Epithelial cell of prostate (primary cell): ENCODE data around the gene PPP1R12B.
"Not testable (repeated sequence)": the region's sequence is repeated elsewhere in the genome, so short reads cannot be mapped to it uniquely, and the experiment has no call there.

ENCODE experiments used
- DNase-seq: peaks from one replicate; pipeline ENCODE4 v3.0.0-alpha.2; 2011; ENCODE audit warnings: low read depth, low spot score
- H3K27ac ChIP-seq: fragments of 450-650 bp; 2 replicates; pipeline ENCODE4 v1.5.1; 2017; ENCODE audit warnings: mild to moderate bottlenecking

PPP1R12B gene

GRCh38 chr1:202621446-202621845, 272.9 kb downstream of the PPP1R12B start:
- H3K27ac ChIP-seq = no peak overlapping the region
- DNase-seq = no peak

DNA sequence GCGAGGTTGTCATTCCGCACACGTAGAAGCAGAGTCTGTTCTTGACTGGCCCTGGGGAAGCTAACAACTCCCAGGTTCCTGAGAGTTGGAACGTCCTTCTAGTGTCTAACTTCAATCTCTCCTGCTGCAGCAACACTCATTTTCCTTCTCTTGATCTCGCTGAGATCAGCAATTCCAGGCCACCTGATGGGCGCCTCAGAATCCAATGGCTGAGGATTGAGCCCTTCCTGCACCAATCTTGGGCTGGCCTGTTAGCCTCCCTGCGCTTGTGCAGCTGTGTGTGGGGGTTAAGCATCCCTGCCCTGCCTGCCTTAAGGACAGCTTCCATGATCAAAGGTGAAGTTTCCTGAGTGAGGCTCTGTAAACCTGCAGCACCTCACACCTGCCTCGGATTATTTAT, 273.9 kb downstream of the PPP1R12B start:
- DNase-seq = no peak
- H3K27ac ChIP-seq = no peak overlapping the region

GRCh38 chr1:202623075-202623474, 274.6 kb downstream of the PPP1R12B start:
- H3K27ac ChIP-seq = no peak overlapping the region
- no peak for DNase-seq

DNA sequence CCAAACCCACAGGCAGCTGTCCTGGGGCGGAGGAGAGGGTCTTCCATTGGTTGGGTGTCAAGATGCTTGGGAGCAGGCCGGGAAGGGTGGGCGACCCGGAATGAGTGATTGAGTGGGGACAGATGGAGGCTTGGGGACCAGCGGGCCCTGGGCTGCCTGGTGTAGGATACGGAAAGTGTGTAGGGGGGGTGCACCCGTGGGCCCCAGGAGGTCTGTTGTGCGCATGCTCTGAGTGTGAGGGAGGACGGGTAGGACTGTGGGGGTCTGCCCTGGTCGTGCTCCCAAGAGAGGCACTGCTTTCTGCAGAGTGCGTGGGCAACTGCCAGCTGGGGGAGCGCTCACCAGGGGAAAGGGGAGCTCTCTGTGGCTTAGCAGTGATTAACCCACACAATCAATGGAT, 275.0 kb downstream of the PPP1R12B start:
- DNase-seq, H3K27ac ChIP-seq: not testable (repeated sequence)

DNA sequence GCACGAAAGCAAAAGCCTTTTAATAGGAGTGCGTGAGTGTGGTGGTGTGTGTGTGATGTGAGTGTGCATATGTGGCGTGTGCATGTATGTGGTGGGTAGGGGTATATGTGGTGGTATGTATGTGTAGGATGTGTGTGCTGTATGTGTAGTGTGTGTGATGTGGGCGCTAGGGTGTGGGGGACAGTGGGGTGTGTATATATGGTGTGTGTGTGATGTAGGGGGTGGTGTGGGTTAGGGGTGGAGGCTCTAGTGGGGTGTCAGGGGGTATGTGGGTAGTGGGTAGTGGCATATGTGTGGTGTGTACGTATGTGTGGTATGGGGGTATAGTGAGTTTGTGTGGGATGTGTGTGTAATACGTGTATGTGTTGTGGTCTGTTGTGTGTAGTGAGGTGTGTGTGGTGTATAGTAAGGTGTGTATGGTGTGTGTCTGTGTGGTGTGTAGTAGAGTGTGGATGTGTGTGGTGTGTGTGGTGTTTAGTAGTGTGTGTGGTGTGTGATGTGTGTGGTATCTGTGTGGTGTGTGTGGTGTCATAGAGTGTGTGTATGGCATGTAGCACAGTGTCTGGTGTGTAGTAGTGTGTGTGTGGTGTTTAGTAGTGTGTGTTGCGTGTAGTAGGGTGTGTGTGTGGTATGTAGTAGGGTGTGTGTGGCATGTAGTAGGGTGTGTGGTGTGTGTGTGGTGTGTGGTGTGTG, 275.7 kb downstream of the PPP1R12B start:
- no peak for DNase-seq
- no peak overlapping the region for H3K27ac ChIP-seq

DNA sequence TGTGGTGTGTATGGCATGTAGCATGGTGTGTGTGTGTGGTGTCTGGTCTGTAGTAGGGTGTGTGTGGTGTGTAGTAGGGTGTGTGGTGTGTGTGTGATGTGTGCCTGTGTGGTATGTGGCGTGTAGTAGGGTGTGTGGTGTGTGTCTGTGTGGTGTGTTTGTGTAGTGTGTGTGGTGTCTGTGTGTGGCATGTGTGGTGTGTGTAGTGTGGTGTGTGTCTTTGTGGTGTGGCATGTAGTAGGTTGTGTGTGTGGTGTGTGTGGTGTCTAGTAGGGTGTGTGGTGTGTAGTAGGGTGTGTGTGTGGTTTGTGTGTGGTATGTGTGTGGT, 276.2 kb downstream of the PPP1R12B start:
- H3K27ac ChIP-seq = no peak overlapping the region
- no peak for DNase-seq

DNA sequence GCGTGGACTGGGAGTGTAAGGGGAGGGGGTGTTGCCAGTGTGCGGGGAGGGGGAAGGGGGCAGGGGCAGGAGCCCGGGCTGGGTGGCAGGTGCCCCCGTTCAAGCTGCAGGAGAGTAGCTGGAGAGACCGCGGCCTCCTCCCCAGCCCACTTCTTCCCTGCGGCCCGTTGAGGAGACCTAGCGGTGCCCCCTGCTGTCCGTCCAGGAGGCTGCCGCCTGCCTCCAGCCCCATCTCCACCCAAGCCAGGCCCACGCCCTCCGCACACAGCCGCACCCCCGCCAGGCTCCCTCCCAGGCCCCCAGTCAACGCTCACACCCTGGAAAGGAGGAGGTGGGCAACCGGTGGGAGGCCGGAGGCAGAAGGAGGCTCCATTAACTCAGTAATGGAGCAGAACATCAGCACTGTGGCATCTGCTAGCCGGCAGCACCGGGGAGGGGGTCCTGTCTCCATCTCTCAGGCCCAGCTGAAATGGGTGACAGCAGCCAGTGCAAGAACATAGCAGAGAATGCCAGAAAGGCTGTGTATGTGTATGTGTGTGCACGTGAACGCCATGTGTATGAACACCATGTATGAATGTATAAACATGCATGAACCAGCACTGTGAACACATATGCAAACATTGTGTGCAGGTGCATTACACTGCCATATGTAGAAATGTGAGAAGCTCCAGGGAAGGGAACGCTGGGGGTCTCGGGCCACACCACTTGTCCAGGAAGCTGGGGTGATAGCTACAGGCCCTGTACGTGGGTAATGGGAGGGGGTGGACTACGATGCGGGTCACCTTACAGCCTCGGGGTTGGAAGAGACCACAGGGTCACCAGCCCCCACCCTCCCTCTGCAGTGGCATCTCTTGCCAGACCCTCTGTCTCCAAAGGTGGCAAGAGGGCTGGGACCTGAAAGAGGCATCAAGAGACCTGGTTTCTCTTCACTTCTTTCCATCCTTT, 277.2 kb downstream of the PPP1R12B start:
- no peak for DNase-seq
- H3K27ac ChIP-seq = no peak overlapping the region

GRCh38 chr1:202627036-202627435, 278.5 kb downstream of the PPP1R12B start:
- H3K27ac ChIP-seq, DNase-seq: not testable (repeated sequence)

DNA sequence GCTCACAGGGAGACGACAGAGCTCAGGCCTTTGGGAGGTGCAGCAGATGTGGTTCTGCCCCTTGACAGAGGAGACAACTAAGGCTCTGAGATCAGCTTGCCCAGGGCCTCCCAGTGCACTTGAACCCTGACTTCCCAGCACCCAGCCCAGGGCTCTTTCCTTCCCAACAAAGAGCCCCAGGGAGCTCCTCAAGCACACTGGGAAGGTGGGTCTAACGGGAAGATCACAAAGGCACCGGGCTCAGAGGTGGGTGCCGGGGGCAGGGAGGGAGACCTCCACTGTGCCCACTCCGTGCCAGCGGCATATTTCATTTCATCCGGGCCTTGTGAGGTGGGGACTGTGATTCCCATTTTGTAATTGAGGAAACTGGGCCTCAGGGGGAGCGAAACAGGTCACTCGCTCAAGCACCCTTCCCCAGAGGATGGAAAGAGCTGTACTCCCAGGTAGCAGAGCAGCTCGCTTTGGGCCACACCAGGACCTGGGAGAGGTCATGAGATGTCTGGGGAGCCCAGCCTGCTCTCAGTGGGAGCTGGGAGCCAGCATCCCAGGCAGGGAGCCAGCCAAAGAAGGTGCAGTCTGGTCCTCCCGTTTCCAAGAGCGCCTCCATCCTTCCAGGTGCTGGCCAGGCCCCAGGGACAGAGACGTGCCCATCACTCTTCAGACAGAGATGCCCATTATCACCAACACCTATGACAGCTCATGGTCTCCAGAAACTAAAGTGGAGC, 279.5 kb downstream of the PPP1R12B start:
- no peak for DNase-seq
- no peak overlapping the region for H3K27ac ChIP-seq

GRCh38 chr1:202628646-202629215, 280.2 kb downstream of the PPP1R12B start:
- no peak overlapping the region for H3K27ac ChIP-seq
- DNase-seq = no peak

DNA sequence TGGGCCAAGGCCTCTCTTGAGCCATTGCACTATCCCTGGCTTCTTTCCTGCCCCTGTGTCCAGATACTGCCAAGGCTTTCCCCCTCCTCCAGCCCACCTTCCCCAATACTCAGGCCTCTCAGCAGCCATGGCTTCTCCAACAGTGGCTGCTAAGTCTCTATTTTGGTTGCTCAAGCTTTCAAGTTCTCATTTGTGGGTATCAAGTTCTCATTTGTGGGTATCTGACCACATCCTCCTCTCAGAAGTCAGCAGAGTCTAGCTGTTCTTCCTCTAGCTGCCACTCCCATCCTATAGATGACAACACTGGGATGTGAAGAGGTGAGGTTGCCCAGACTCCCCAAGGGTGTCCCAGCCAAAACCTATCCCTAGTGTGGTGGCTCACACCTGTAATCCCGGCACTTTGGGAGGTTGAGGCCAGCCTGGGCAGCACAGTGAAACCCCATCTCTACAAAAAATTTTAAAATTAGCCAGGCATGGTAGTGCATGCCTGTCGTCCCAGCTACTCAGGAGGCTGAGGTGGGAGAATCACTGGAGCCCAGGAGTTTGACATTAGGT, 280.8 kb downstream of the PPP1R12B start:
- H3K27ac ChIP-seq, DNase-seq: not testable (repeated sequence)

GRCh38 chr1:202630096-202630495, 281.6 kb downstream of the PPP1R12B start:
- H3K27ac ChIP-seq, DNase-seq: not testable (repeated sequence)

- no peak for DNase-seq
- no peak overlapping the region for H3K27ac ChIP-seq
Observed at GRCh38 chr1:202630541-202630940, 282.0 kb downstream of the PPP1R12B start.

GRCh38 chr1:202631076-202631923, 282.8 kb downstream of the PPP1R12B start:
- no peak for DNase-seq
- no peak overlapping the region for H3K27ac ChIP-seq

DNA sequence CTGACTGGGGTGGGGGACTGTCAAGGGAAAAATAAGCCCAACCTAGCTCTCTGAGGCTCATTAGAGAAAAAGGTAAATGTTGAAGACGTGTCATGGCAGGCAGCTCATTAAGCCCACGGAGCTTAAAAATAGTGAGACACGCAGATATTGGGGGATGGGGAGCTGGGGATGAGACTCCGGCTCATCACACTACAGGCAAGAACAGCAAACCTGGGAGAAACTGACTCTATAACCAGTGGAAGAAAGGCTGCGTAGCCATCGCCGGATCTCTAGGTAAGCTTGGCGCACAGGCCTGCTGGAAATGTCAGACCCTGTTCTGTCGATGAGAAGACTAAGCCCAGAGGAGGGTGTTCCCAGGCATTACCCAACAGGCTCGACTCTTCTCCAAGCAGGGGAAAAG, 283.7 kb downstream of the PPP1R12B start:
- no peak for DNase-seq
- no peak overlapping the region for H3K27ac ChIP-seq

DNA sequence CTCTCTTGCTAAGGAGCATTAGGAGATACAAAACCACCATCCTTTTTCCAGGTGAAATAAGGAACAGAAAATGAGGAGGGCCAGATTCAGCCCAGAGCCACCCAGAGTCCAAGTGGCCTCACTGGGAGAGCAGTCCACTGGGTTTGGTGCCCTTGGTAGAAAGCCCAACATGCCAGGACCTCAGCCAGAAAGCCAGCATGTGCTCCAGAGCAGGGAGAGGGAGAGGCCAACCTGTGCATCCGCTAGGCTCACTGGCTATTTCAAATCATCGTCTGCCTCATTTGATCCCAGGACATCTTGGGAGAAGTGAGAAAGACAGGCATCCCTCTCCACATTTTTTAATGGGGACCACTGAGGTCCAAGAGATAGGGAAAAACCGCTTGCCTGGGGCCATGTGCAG, 287.7 kb downstream of the PPP1R12B start:
- DNase-seq, H3K27ac ChIP-seq: not testable (repeated sequence)

DNA sequence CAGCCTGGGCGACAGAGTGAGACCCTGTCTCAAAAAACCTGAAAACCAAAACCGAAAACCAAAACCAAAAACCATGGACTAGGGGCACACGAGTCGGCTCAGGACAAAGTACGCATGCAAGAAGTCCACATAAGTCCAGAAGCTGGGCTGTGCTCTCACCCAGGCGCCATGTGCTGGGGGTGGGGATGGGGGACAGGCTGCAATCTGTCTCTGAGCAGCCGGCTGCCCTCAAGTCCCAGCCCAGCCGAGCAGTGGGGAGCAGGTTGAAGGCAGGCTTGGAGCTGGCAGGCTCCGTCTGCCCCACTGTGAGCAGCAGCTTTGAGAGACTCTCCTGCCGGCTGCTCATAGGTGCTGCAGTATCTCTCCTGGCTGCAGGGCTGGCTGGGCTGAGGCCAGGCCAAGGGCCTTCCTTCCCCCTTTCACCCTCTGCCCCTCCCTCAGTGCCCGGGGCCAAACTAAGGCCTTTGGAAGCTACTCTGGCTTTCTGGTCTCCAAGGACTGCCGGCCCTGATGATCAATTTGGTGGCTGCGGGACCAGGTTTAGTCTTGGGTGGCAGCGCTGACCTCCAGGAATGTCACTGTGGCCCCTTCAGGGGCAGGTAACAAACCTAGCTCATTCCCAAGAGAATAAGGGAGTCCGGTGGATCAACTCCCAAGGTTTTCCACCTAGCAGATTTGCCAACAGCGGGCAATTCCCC, 289.0 kb downstream of the PPP1R12B start:
- not testable (repeated sequence) for DNase-seq

GRCh38 chr1:202638019-202638700, 289.7 kb downstream of the PPP1R12B start:
- no peak overlapping the region for H3K27ac ChIP-seq
- DNase-seq = no peak

More for the DNA sequence above, 289.0 kb downstream of the PPP1R12B start:
- H3K27ac ChIP-seq = not testable (repeated sequence)
